T-helper 2 cell treated with Interferon-gamma antibody and Interleukin-4, amounts not matched to agents 5 μg/mL and 100 μg/mL, for 36 hours (primary cell): ENCODE data around the gene TENM4.

Experiments used
- DNase-seq: peaks from one replicate; pipeline ENCODE4 v3.0.0; 2021; ENCODE audit warnings: low spot score
- H3K27ac Mint-ChIP-seq: one replicate; pipeline ENCODE4 v1.8.0; 2021; ENCODE audit warnings: mild to moderate bottlenecking, mixed read lengths
- H3K27me3 Mint-ChIP-seq: one replicate; pipeline ENCODE4 v1.8.0; 2021; ENCODE audit warnings: low read depth, mixed read lengths
- H3K36me3 Mint-ChIP-seq: one replicate; pipeline ENCODE4 v1.8.0; 2021; ENCODE audit warnings: low read depth, mixed read lengths
- H3K4me1 Mint-ChIP-seq: one replicate; pipeline ENCODE4 v1.8.0; 2021; ENCODE audit warnings: low read depth, mixed read lengths
- H3K4me3 Mint-ChIP-seq: one replicate; pipeline ENCODE4 v1.8.0; 2022; ENCODE audit warnings: mild to moderate bottlenecking, moderate library complexity, mixed read lengths
- H3K9me3 Mint-ChIP-seq: one replicate; pipeline ENCODE4 v1.8.0; 2021; ENCODE audit warnings: mixed read lengths

TENM4 gene

DNA sequence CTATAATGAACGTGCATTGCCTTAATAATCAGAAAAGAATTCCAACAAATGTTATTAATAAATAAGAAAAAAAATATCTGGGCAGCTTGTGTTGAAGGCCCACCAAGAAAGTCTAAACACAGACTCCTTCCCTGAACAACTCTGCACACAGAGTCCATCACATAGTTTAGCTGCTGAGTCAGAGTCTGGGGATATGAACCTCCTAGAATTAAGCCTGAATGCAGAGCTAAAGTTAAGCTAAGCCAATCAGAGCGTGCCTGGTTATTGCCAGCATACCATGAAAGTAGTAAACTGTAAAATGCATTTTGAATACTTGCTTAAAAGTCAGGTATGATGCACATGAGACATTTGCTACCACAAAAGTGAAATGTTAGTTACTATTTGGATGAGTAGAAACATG lies 25.6 kb upstream of the TENM4 start:
- Mint-ChIP-seq H3K4me1 (no peaks in the 10 kb centered on the region), H3K4me3 (no peak overlapping the region), H3K9me3 (no peaks in the 10 kb centered on the region), H3K36me3 (no peaks in the 10 kb centered on the region), H3K27ac (no peak overlapping the region), H3K27me3 (no peaks in the 10 kb centered on the region)
- no peak for DNase-seq

DNA sequence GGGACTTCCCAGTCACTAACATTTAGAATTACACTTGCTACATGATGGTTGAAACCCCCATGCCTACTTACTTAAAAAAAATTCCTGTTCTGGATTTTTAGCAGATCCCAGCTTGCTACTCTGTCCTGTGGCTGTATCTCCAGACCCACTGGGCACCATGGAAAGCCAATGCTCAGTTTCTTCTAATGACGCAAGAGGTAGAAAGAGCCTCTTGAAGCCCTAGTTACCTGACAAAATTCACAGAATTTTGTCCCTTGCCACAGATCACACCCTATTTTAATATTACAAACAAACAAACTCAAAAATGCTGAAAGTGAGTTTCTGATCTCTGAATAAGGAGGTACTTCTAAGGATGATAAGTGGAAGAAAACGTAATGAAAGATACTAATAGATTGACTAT lies 24.3 kb upstream of the TENM4 start:
- H3K36me3 Mint-ChIP-seq = no peaks in the 10 kb centered on the region
- no peak for DNase-seq
- H3K4me1 Mint-ChIP-seq = no peaks in the 10 kb centered on the region
- no peak overlapping the region for H3K4me3 Mint-ChIP-seq
- no peak overlapping the region for H3K27ac Mint-ChIP-seq
- H3K27me3 Mint-ChIP-seq = no peaks in the 10 kb centered on the region
- H3K9me3 Mint-ChIP-seq = no peaks in the 10 kb centered on the region

DNA sequence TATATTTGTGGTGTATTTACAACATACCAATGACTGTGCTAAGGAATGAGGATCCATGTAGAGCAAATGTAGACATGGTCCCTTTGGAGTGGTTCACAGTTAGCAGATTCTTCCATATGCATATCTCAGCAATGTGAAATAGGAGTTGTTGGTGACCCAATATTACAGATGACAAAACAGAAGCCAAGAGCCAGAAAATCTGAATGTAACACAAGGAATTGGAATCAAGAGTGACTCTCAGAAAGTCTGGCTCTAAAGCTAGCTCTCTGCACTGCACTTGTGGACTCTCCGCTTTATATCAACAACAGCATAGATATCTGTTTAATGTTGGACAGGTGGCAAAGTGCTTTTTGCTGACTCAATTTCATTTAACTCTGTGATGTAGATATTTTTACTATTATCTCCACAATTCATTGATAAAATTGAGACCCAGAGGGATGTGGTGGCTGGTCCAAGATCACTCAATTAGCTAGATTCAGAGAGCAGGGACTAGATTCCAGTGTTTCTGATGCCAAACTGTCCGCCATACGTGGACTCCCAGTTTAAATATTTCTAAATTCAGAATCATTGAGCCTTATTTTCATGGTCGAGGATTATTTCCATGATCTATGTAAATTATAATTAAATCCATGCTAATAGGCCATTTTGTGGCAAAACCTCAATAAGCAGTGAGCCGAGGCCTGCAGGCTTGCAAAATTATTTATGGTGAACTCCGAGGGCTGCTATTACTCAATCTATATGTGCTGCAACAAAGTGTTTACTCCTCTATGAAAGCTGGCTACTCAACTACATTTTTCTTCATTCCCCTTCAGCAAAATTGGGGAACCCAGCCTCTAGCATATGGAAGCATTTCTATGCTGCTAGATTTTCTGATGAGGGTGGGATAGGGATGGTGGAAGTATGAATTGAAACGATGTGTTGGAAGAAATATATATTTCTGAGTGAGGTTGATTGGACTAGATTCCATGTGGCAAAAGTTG lies 21.1 kb upstream of the TENM4 start:
- H3K27ac Mint-ChIP-seq = no peak overlapping the region
- no peak for DNase-seq
- H3K27me3 Mint-ChIP-seq = no peaks in the 10 kb centered on the region
- H3K9me3 Mint-ChIP-seq = no peaks in the 10 kb centered on the region
- H3K36me3 Mint-ChIP-seq = no peaks in the 10 kb centered on the region
- no peaks in the 10 kb centered on the region for H3K4me1 Mint-ChIP-seq
- no peak overlapping the region for H3K4me3 Mint-ChIP-seq

DNA sequence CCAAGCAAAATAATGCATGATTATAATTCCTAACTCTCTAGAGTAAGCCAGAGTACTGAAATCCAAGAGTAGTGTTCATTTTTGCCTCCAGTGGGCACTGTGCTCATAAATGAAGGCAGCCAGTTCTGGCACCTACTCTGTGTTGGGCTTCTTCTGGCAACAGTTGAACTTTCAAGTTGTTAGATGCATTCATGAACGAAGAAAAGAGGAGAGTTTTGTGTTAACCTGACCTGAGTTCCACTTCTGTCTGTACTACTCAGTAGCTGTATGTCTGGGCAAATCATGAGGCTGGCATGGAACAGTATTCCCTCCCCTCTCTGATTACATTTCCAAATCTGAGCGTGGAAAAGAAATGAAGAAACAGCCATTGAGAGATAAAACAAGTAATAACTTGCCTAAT lies 20.3 kb upstream of the TENM4 start:
- Mint-ChIP-seq H3K4me3 (no peak overlapping the region), H3K27me3 (peaks cover 2% of the 10 kb centered on the region), H3K36me3 (no peaks in the 10 kb centered on the region), H3K27ac (no peak overlapping the region), H3K4me1 (no peaks in the 10 kb centered on the region), H3K9me3 (no peaks in the 10 kb centered on the region)
- no peak for DNase-seq

DNA sequence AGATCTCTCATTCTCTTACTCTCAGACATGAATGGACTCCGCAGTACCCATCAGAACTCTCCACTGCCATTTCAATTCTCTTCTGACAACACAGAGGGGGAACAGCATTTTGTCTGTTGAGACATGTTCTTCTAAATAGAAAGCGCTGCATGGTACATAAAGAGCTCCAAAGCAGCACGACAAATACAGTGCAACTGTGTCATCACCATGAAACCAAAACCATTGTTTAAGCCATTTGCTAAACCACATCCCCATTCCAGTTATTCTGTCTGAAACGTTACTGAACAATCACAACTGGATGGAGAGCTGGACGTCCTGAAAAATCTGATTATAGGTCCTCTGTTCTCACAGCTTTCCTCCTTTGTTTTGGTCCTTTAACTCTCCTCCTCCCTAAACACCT lies 17.9 kb upstream of the TENM4 start:
- H3K36me3 Mint-ChIP-seq = no peaks in the 10 kb centered on the region
- no peaks in the 10 kb centered on the region for H3K9me3 Mint-ChIP-seq

DNA sequence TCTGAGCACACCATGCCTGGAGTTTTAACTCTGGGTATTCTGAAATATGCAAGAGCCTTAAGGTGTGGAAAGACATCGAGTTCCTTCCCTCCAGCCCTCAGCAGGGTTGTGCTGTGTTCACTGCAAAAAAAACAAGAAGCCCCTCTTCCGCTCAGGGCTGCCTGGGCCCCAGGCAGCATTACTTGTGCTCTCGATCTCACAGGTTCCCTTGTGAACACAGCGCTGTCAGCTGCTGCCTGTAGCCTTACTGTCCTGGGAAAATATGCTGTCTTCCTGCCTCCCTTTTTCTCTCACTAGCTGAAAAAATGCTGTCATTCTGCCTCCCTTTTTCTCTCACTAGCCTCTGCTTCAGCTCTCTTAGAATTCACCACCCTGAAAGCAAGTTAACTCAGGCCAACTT lies 15.7 kb upstream of the TENM4 start:
- H3K27me3 Mint-ChIP-seq = peaks cover 6% of the 10 kb centered on the region

More for the DNA sequence above, 17.9 kb upstream of the TENM4 start:
- peaks cover 6% of the 10 kb centered on the region for H3K27me3 Mint-ChIP-seq
- H3K4me3 Mint-ChIP-seq = no peak overlapping the region
- DNase-seq = no peak
- no peaks in the 10 kb centered on the region for H3K4me1 Mint-ChIP-seq
- no peak overlapping the region for H3K27ac Mint-ChIP-seq

DNA sequence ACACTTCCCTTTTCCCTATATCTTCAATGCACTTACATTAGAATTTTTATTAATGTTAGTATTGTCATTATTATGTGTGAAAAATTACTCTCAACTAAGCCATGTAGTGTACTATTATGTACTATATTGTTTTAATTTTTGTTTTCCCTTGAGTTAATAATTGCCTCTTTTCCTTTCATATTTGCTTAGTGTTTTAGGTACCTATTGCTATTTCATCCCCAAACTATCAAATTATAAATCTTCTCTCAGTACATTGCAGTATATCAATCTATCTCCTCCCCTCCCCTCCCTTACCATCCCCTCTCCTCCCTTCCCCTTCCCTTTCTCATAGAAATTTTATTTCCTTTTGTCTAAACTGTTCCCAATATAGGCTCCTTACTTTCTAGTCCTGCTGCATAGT lies 12.8 kb upstream of the TENM4 start:
- Mint-ChIP-seq H3K4me1 (no peaks in the 10 kb centered on the region), H3K27ac (no peak overlapping the region), H3K9me3 (no peaks in the 10 kb centered on the region), H3K4me3 (no peak overlapping the region), H3K36me3 (no peaks in the 10 kb centered on the region), H3K27me3 (peaks cover 6% of the 10 kb centered on the region)
- DNase-seq = no peak

More for the DNA sequence above, 15.7 kb upstream of the TENM4 start:
- H3K4me1 Mint-ChIP-seq = no peaks in the 10 kb centered on the region
- H3K27ac Mint-ChIP-seq = no peak overlapping the region
- H3K4me3 Mint-ChIP-seq = no peak overlapping the region
- H3K36me3 Mint-ChIP-seq = no peaks in the 10 kb centered on the region
- DNase-seq = no peak
- no peaks in the 10 kb centered on the region for H3K9me3 Mint-ChIP-seq

DNA sequence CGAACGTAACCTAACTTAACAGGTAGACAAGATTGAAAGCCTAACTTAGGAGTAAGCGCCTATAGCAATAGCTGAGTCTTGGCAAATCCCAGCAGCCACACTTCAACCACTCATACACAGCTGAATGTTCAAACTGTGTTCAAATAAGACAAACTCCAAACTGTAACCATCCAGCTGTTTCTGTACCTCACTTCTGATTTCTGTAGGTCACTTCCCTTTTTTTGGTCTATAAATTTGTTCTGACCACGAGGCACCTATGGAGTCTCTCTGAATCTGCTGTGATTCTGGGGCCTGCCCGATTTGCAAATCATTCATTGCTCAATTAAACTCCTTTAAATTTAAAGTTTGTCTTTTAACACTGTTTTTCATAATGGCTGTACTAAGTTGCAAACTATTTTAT lies 8.2 kb upstream of the TENM4 start:
- H3K4me1 Mint-ChIP-seq = no peaks in the 10 kb centered on the region
- peaks cover 10% of the 10 kb centered on the region for H3K27me3 Mint-ChIP-seq
- H3K27ac Mint-ChIP-seq = no peak overlapping the region
- no peak overlapping the region for H3K4me3 Mint-ChIP-seq
- H3K9me3 Mint-ChIP-seq = no peaks in the 10 kb centered on the region
- DNase-seq = no peak
- H3K36me3 Mint-ChIP-seq = no peaks in the 10 kb centered on the region

DNA sequence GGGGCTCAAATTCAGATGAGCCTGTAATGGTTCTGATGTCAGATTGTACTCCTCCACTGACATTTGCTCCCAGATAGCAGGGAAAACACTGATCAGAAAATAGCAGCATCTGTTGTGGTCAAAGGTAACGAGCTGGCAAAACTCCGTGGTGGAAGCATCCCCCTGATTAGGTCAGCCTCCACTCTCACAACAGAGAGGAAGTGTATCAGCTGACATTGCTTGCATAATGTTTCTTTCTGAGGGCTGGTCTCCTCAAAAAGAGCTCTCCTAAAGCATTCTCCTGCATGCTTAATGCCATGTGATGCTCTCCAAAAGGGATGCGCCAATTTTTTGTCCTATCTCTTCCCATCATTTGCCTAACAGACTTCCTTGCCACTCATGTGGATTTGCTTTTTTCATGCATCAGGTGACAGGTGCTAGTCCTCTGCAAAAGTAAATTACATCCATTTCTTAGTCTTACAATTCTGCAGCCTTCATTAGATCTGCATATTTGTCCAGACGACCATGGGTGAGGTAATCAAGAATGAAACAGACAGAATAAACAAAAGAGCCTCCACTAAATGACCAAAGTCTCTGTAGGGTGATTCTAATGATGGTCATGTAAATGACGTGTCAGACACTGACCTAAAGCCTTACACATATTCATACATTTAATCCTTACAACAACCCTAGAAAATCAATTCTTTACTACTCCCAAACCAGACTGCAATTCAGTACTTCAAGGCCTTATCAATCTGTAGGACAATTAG lies 6.4 kb upstream of the TENM4 start:
- Mint-ChIP-seq H3K4me3 (no peak overlapping the region), H3K9me3 (no peaks in the 10 kb centered on the region), H3K27me3 (peaks cover 25% of the 10 kb centered on the region), H3K4me1 (no peaks in the 10 kb centered on the region), H3K36me3 (no peaks in the 10 kb centered on the region), H3K27ac (no peak overlapping the region)
- no peak for DNase-seq

DNA sequence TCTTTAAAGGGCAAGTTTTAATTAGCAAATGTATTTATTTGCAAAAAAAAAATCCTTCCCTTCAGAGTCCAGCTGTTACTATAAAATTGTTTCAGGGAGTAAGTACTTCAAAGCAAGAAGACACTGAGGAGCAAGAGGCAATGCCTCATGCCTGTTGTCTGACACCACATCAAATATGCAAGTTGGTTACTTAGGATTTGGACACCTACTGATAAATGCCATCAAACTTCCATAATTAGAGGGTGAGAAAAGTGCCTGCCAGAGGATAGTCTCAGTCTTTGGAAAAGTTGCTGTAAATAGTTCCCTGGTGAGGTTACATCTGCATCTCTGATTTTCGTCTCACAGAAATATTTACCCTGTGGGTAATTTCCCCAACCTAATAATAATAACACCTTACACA lies 4.1 kb upstream of the TENM4 start:
- Mint-ChIP-seq H3K27me3 (peaks cover 41% of the 10 kb centered on the region), H3K4me1 (peaks cover 3% of the 10 kb centered on the region), H3K27ac (no peak overlapping the region), H3K36me3 (no peaks in the 10 kb centered on the region), H3K4me3 (no peak overlapping the region), H3K9me3 (no peaks in the 10 kb centered on the region)
- DNase-seq = no peak

DNA sequence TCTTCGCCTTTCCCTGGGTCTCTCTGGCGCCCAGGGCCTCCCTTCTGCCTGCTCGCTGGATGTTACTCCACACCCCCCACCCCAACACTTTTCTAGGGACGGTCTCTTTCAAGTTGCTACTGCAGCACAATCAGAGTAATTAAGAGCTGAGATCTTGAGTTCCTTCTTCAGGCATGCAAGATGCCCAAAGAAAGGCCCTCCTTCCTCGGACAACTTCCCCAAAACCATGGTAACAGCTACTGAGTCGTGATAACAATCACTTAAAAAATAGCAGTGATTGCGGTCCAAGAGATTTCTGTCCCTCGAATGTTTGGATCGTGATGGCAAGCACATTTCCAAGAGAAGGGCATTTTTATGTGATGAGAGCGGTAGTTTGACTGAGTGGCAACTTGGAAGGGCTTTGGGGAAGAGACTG lies 638 bp upstream of the TENM4 start:
- peaks cover 3% of the 10 kb centered on the region for H3K4me1 Mint-ChIP-seq
- H3K4me3 Mint-ChIP-seq = peak overlapping the region; percentile 59
- no peaks in the 10 kb centered on the region for H3K36me3 Mint-ChIP-seq
- no peak for DNase-seq
- peak overlapping the region; percentile 74 for H3K27ac Mint-ChIP-seq
- no peaks in the 10 kb centered on the region for H3K9me3 Mint-ChIP-seq
- peaks cover 63% of the 10 kb centered on the region for H3K27me3 Mint-ChIP-seq

DNA sequence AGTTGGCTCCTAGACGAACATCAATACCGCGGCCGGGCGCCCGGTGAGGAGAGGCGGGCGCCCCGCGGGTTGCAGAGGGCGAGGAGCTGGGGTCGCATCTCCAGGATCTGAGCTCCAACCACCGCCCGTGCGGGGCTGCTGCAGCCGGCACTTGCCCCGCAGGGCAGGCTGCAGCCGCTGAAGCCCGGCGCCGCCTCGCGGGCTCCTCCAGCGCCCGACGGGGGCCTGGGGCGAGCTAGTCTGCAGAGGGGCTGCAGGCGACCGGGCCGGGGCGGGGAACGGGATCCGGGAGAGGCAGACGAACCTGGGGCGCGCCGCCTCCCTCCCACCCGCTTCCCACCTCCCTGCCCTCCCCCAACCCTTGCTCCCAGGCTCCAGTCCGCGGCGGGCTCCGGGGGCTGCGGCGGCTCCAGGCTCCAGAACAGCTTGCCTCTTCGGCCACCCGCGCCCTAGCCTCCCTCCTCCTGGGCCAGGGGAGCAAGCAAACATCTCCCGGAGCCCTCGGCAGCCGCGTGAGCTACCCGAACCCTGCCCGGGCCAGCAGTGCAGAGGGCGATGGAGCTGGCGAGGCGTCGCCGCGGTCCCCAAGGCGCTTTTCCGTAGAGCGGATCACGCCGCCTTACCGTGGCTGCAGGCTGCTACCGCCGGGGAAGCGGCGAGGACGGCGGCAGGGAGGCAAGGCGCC lies 802 bp downstream of the TENM4 start:
- H3K4me3 Mint-ChIP-seq = no peak overlapping the region
- peaks cover 74% of the 10 kb centered on the region for H3K27me3 Mint-ChIP-seq
- no peaks in the 10 kb centered on the region for H3K9me3 Mint-ChIP-seq
- H3K4me1 Mint-ChIP-seq = peaks cover 3% of the 10 kb centered on the region
- H3K36me3 Mint-ChIP-seq = no peaks in the 10 kb centered on the region
- H3K27ac Mint-ChIP-seq = no peak overlapping the region
- DNase-seq = no peak

DNA sequence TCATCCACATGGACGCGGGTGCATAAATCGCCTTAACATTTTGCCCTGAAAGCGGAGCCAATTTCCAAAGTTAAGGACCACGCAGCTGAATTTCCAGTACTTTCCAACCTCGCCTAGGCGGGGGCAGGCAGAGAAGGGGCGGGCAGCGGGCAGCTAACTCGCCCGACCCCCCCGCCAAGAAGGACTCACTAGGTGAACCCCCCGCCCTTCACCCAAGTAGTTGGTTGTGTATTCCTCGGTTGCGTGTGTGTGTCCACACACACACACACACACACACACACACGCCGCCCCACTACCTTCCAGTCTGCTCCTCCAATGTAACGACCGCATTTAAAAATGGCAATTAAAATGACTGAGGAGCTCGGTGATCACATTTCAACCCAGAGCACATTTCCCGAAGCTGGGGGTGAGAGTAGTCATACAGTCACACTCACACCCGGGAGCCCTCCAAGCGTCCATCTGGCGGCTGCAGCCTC lies 1.4 kb downstream of the TENM4 start:
- Mint-ChIP-seq H3K27me3 (peaks cover 78% of the 10 kb centered on the region), H3K9me3 (no peaks in the 10 kb centered on the region), H3K36me3 (no peaks in the 10 kb centered on the region), H3K27ac (no peak overlapping the region), H3K4me3 (no peak overlapping the region), H3K4me1 (peaks cover 3% of the 10 kb centered on the region)
- DNase-seq = no peak
